Activated CD8-positive, alpha-beta memory T cell treated with anti-CD3 and anti-CD28 coated beads for 36 hours (primary cell): Measurements from ENCODE around the gene NCAPG. TPM values are rescaled to one million over a fixed set of nuclear protein-coding genes. Genes with fewer than 3 reads are reported as not detected.
"Not testable (repeated sequence)": the region's sequence is repeated elsewhere in the genome, so short reads cannot be mapped to it uniquely, and the experiment has no call there.

Experiments
- CTCF ChIA-PET: fragments of 350-600 bp; sonication (Branson Sonifier 250); formaldehyde crosslinking; loops from one replicate; lab custom pipeline; 2021; ENCODE audit warnings: antibody characterized with exemption; lab: Charles Lee
- POLR2A ChIA-PET: fragments of 350-600 bp; sonication (Branson Sonifier 250); formaldehyde crosslinking; loops from one replicate; lab custom pipeline; 2021; ENCODE audit warnings: antibody characterized with exemption; lab: Charles Lee
- total RNA-seq, 2 experiments: library from RNA; stranded (reverse); gene quantifications; one replicate each; pipeline ENCODE4 v1.2.3, GENCODE V29; 2021

The NCAPG gene
- total RNA-seq, 2 experiments from 2014 or later = 51.0 to 55.6 TPM

GRCh38 chr4:17861906-17862305 is 51.1 kb downstream of the NCAPG start:
- CTCF ChIA-PET, POLR2A ChIA-PET: not testable (repeated sequence)

GRCh38 chr4:17865866-17866363 is 55.1 kb downstream of the NCAPG start:
- CTCF ChIA-PET = no interaction called here

GRCh38 chr4:17866810-17867209 is 56.0 kb downstream of the NCAPG start:
- ChIA-PET CTCF (no interaction called here), POLR2A (no interaction called here)

More at GRCh38 chr4:17865866-17866363, 55.1 kb downstream of the NCAPG start:
- POLR2A ChIA-PET = no interaction called here

- POLR2A ChIA-PET = no interaction called here
- CTCF ChIA-PET = no interaction called here
Measured at GRCh38 chr4:17867276-17867675, 56.5 kb downstream of the NCAPG start.

GRCh38 chr4:17869327-17869726 is 58.5 kb downstream of the NCAPG start:
- CTCF ChIA-PET = no interaction called here

GRCh38 chr4:17875402-17876070 is 64.8 kb downstream of the NCAPG start:
- POLR2A ChIA-PET = no interaction called here
- CTCF ChIA-PET = no interaction called here

More at GRCh38 chr4:17869327-17869726, 58.5 kb downstream of the NCAPG start:
- POLR2A ChIA-PET = no interaction called here

GRCh38 chr4:17876943-17877342 is 66.2 kb downstream of the NCAPG start:
- ChIA-PET POLR2A (no interaction called here), CTCF (no interaction called here)

GRCh38 chr4:17877661-17878060 is 66.9 kb downstream of the NCAPG start:
- ChIA-PET CTCF (no interaction called here), POLR2A (no interaction called here)

GRCh38 chr4:17884063-17884462 is 73.3 kb downstream of the NCAPG start:
- ChIA-PET POLR2A (no interaction called here), CTCF (no interaction called here)

- CTCF ChIA-PET = no interaction called here
- POLR2A ChIA-PET = no interaction called here
Measured at GRCh38 chr4:17884511-17884910, 73.7 kb downstream of the NCAPG start.

- ChIA-PET CTCF (no interaction called here), POLR2A (no interaction called here)
Measured at GRCh38 chr4:17889692-17890091, 78.9 kb downstream of the NCAPG start.

GRCh38 chr4:17894421-17894820 is 83.6 kb downstream of the NCAPG start:
- POLR2A ChIA-PET = no interaction called here
- CTCF ChIA-PET = no interaction called here

Other genes with a start within 250 kb of the NCAPG start
- gene LAP3, start 233.8 kb upstream of the NCAPG start, total RNA-seq = 10 to 100 TPM; 91.0 to 94.8 TPM
- gene MED28, start 196.3 kb upstream of the NCAPG start, total RNA-seq = 10 to 100 TPM; 58.6 to 58.7 TPM
- gene FAM184B, start 29.4 kb upstream of the NCAPG start, total RNA-seq = not detected
- 10 to 100 TPM; 32.9 to 35.9 TPM for gene DCAF16, start 222 bp upstream of the NCAPG start, total RNA-seq
- gene LCORL, start 210.8 kb downstream of the NCAPG start, total RNA-seq = 1 to 10 TPM; 6.6 to 7.7 TPM